ENCODE measurements around the gene PCDHA6. TPM values are rescaled to one million over a fixed set of nuclear protein-coding genes. Genes with fewer than 3 reads are reported as not detected.
"Not testable (repeated sequence)": the region's sequence is repeated elsewhere in the genome, so short reads cannot be mapped to it uniquely, and the experiment has no call there.

The PCDHA6 gene
- under 1 TPM; 0.25 to 0.37 (median 0.32) TPM for polyA plus RNA-seq (ENCODE audit: insufficient read length in 3 of 3)
- long read RNA-seq, donor 1: 0 reads
- long read RNA-seq, donor 2: 0 reads
- long read RNA-seq, donor 3: 0 reads
- long read RNA-seq, donor 4: 0 reads
- long read RNA-seq, donor 5, partial matches to known transcripts: 0 of 1 reads
- long read RNA-seq, donor 5, other reads (novel, unspliced or antisense): 0 of 1 reads
- long read RNA-seq, donor 6: 0 reads
- long read RNA-seq, donor 7: 0 reads
- long read RNA-seq, donor 8, partial matches to known transcripts: 0 of 1 reads
- long read RNA-seq, donor 8, other reads (novel, unspliced or antisense): 0 of 1 reads
- long read RNA-seq, donor 9, partial matches to known transcripts: 0 of 2 reads
- long read RNA-seq, donor 9, other reads (novel, unspliced or antisense): 0 of 2 reads
- long read RNA-seq, donor 10: 0 reads
- long read RNA-seq, donor 11: 0 reads
- long read RNA-seq, donor 12, partial matches to known transcripts: 0 of 1 reads
- long read RNA-seq, donor 12, other reads (novel, unspliced or antisense): 0 of 1 reads
- long read RNA-seq, donor 13, partial matches to known transcripts: 0 of 1 reads
- long read RNA-seq, donor 13, other reads (novel, unspliced or antisense): 0 of 1 reads
- long read RNA-seq, donor 14, partial matches to known transcripts: 0 of 1 reads
- long read RNA-seq, donor 14, other reads (novel, unspliced or antisense): 0 of 1 reads
- long read RNA-seq, donor 15, full-length matches to known transcripts: 2 of 2 reads
- long read RNA-seq, donor 15, partial matches to known transcripts: 0 of 2 reads
- long read RNA-seq, donor 15, other reads (novel, unspliced or antisense): 0 of 2 reads
- long read RNA-seq, donor 16: 0 reads

DNA sequence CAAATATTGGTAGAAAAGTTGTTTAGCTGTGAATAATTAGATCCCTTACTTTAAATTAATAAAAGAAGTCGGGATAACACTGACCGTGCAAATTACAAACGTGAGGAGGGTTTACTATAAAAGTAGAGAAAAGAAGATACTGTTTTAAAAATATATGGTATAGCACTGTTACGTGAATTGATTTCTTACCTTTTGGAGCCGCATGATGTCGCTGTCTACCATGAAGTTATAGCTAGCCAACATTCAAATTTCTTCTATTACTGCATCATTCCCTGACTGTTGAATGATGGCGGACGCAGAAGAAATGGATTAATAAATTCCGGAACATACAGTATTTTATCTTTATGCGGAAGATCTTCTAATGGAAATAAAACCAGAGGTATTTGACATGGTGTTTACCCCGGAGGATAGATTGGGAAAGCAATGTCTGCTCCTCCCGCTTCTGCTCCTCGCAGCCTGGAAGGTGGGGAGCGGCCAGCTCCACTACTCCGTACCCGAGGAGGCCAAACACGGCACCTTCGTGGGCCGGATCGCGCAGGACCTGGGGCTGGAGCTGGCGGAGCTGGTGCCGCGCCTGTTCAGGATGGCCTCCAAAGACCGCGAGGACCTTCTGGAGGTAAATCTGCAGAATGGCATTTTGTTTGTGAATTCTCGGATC is at the start of gene PCDHA6:
TSS of gene PCDHA6 (plus strand) at position 257 of the 658 bp plus-strand sequence. CDS start at position 389, 132 bp downstream.
- no peak for DNase-seq

DNA sequence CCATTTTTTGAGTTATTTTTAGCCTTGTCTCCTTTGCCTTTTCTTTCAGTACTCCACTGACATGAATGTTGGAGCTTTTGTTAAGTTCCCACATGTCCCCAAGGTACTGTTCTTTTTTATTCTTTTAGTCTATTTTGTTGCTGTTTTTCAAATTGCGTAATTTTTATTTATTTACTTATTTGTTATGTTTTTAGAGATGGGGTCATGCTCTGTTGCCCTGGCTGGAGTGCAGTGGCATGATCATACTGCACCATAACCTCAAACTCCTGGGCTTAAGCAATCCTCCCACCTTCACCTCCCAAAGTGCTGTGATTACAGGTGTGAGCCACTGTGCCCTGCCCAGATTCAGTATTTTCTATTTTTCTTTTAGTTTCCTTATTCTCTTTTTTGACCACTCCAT is 47.2 kb upstream of the PCDHA6 start:
- no peak for DNase-seq

- DNase-seq: no peak
Measured at GRCh38 chr5:140785905-140786686, 41.7 kb upstream of the PCDHA6 start, which contains the start of gene PCDHA1. TSS of gene PCDHA1 (plus strand) at chr5:140786140.

DNA sequence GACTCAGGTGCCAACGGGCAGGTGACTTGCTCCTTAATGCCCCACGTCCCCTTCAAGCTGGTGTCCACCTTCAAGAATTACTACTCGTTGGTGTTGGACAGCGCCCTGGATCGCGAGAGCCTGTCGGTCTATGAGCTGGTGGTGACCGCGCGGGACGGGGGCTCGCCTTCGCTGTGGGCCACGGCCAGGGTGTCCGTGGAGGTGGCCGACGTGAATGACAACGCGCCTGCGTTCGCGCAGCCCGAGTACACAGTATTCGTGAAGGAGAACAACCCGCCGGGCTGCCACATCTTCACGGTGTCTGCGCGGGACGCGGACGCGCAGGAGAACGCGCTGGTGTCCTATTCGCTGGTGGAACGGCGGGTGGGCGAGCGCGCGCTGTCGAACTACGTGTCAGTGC is 40.3 kb upstream of the PCDHA6 start:
- DNase-seq: not testable (repeated sequence)

DNA sequence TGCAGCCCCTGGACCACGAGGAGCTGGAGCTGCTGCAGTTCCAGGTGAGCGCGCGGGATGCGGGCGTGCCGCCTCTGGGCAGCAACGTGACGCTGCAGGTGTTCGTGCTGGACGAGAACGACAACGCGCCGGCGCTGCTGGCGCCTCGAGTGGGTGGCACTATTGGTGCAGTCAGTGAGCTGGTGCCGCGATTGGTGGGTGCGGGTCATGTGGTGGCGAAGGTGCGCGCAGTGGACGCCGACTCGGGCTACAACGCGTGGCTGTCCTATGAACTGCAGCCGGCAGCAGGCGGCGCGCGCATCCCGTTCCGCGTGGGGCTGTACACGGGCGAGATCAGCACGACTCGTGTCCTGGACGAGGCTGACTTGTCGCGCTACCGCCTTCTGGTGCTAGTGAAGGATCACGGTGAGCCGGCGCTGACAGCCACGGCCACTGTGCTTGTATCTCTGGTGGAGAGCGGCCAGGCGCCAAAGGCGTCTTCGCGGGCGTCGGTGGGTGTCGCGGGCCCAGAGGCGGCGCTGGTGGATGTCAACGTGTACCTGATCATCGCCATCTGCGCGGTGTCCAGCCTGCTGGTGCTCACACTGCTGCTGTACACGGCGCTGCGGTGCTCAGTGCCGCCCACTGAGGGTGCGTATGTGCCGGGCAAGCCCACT is 39.8 kb upstream of the PCDHA6 start:
- DNase-seq: not testable (repeated sequence)

DNA sequence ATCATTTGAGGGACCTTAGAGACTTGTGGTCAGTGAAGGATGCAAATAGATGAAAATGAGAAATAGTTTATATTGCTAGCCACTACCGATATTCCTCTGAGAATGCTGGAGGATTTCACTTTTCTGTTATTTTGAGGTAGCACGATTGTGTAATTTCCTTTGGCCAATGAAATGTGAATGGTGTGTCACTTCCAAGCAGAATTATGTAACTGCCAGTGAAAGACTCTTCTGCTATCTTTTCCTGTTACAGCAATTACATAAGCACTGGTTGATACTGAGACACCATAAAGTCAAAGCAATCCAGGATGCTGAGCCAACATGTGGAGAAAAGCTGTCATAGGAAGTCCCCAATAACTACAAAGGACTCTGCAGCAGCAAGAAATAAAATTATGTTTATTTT is 36.7 kb upstream of the PCDHA6 start:
- no peak for DNase-seq

DNA sequence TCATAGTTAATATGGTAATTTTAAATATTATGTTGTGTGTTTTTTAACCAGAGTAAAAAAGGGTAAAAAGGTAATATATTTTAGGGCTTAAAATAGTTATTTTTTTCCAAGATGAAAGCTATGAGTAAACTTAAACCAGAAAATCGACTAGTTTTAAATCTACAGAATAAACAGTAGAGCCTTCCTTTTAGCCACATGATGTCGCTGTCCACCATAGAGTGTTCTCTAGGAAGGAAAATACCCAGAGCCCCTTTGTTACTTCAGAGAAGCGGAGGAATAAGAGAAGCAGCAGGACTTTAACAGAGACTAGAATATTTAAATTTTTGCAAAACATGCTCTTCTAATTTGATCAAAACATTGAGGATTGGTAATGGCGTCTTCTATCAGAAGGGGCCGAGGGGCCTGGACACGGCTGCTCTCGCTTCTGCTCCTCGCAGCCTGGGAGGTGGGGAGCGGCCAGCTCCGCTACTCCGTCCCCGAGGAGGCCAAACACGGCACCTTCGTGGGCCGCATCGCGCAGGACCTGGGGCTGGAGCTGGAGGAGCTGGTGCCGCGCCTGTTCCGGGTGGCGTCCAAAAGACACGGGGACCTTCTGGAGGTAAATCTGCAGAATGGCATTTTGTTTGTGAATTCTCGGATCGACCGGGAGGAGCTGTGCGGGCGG is 33.0 kb upstream of the PCDHA6 start, which contains the start of gene PCDHA2:
TSS of gene PCDHA2 (plus strand) at position 258 of the 664 bp plus-strand sequence.
- no peak for DNase-seq

DNA sequence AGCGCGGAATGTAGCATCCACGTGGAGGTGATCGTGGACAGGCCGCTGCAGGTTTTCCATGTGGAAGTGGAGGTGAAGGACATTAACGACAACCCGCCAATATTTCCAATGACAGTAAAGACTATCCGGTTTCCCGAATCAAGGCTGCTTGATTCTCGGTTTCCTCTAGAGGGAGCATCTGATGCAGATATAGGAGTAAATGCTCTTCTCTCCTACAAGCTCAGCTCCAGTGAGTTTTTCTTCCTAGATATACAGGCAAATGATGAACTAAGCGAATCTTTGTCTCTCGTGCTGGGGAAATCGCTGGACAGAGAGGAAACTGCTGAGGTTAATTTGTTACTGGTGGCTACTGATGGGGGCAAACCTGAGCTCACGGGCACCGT is 32.5 kb upstream of the PCDHA6 start:
- DNase-seq: no peak

DNA sequence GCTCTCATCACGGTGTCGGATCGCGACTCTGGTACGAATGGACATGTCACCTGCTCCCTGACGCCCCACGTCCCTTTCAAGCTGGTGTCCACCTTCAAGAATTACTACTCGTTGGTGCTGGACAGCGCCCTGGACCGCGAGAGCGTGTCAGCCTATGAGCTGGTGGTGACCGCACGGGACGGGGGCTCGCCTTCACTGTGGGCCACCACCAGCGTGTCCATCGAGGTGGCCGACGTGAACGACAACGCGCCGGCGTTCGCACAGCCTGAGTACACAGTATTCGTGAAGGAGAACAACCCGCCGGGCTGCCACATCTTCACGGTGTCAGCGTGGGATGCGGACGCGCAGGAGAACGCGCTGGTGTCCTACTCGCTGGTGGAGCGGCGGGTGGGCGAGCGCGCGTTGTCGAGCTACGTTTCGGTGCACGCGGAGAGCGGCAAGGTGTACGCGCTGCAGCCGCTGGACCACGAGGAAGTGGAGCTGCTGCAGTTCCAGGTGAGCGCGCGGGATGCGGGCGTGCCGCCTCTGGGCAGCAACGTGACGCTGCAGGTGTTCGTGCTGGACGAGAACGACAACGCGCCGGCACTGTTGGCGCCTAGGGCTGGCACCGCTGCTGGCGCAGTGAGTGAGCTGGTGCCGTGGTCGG is 31.6 kb upstream of the PCDHA6 start:
- DNase-seq: not testable (repeated sequence)

DNA sequence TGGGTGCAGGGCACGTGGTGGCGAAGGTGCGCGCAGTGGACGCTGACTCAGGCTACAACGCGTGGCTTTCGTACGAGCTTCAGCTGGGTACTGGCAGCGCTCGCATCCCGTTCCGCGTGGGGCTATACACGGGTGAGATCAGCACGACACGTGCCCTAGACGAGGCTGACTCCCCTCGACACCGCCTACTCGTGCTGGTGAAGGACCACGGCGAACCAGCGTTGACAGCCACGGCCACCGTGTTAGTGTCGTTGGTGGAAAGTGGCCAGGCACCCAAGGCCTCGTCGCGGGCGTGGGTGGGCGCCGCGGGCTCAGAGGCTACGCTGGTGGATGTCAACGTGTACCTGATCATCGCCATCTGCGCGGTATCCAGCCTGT is 31.1 kb upstream of the PCDHA6 start:
- no peak for DNase-seq

DNA sequence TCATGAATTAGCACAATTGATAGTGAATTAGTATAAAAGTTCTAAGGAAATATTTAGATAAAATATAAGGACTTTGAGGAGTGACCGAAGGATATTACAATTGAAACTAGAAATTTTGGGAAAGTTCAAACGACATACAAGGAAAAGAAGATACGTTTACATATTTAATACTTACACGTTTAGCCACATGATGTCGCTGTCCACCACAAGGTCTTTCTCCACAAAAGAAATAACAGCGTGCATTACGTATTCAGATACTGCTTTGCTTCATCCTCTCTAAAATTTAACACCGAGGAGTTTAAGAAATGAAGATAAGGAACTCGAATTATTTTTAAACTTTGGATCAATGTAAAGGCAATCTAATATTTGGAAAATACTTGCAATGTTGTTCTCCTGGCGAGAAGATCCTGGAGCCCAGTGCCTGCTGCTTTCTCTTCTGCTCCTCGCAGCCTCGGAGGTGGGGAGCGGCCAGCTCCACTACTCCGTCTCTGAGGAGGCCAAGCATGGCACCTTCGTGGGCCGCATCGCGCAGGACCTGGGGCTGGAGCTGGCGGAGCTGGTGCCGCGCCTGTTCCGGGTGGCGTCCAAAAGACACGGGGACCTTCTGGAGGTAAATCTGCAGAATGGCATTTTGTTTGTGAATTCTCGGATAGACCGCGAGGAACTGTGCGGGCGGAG is 26.8 kb upstream of the PCDHA6 start, which contains the start of gene PCDHA3:
TSS of gene PCDHA3 (plus strand) at position 242 of the 678 bp plus-strand sequence.
- no peak for DNase-seq

- DNase-seq: no peak
Measured at GRCh38 chr5:140801494-140801841, 26.3 kb upstream of the PCDHA6 start.

DNA sequence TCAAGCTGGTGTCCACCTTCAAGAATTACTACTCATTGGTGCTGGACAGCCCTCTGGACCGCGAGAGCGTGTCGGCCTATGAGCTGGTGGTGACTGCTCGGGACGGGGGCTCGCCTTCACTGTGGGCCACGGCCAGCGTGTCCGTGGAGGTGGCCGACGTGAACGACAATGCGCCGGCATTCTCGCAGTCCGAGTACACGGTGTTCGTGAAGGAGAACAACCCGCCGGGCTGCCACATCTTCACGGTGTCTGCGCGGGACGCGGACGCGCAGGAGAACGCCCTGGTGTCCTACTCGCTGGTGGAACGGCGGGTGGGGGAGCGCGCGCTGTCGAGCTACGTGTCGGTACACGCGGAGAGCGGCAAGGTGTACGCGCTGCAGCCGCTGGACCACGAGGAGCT is 25.4 kb upstream of the PCDHA6 start:
- DNase-seq: not testable (repeated sequence)

- DNase-seq: no peak
Measured at GRCh38 chr5:140802781-140803271, 24.9 kb upstream of the PCDHA6 start.

DNA sequence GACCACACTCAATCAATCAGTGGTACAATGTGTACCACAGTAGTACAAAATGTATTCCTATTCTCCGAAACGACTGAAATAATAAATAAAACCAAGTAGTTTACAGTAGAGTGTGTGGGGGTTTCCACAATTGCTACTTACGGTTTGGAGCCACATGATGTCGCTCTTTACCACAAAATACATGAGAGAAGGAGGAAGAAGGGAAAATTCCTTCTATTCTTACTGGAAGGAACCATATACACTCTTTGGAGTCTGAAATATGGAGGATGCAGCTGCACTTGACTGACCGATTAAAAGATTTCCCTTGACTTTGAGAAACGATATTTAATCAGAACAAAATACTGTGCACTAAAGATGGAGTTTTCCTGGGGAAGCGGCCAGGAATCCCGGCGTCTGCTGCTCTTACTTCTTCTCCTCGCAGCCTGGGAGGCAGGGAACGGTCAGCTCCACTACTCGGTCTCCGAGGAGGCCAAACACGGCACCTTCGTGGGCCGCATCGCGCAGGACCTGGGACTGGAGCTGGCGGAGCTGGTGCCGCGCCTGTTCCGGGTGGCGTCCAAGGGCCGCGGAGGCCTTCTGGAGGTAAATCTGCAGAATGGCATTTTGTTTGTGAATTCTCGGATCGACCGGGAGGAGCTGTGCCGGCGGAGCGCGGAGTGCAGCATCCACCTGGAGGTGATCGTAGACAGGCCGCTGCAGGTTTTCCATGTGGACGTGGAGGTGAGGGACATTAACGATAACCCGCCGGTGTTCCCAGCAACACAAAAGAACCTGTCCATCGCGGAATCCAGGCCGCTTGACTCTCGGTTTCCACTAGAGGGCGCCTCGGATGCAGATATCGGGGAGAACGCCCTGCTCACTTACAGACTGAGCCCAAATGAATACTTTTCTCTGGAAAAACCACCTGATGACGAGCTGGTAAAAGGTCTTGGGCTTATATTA is 20.7 kb upstream of the PCDHA6 start, which contains the start of gene PCDHA4:
TSS of gene PCDHA4 (plus strand) at position 235 of the 942 bp plus-strand sequence.
- no peak for DNase-seq

DNA sequence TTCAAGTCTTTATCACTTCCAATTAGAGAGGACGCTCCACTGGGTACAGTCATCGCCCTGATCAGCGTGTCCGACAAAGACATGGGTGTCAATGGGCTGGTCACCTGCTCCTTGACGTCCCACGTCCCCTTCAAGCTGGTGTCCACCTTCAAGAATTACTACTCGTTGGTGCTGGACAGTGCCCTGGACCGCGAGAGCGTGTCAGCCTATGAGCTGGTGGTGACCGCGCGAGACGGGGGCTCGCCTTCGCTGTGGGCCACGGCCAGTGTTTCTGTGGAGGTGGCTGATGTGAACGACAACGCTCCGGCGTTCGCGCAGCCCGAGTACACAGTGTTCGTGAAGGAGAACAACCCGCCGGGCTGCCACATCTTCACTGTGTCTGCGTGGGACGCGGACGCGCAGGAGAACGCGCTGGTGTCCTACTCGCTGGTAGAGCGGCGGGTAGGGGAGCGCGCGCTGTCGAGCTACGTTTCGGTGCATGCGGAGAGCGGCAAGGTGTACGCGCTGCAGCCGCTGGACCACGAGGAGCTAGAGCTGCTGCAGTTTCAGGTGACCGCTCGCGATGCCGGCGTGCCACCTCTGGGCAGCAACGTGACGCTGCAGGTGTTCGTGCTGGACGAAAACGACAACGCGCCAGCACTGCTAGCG is 19.4 kb upstream of the PCDHA6 start:
- DNase-seq: not testable (repeated sequence)

GRCh38 chr5:140808889-140809291 is 18.9 kb upstream of the PCDHA6 start:
- DNase-seq: no peak
